Measurements from ENCODE around the gene SLC35F3.

Gene SLC35F3

GRCh38 chr1:234229581-234230387, 325.3 kb downstream of the SLC35F3 start:
- no peak for TF ChIP-seq REST (IDR thresholded peaks at IDR 0.05; ENCODE audit: insufficient read depth in 1 of 2, low read depth in 2 of 2, low read length in 2 of 2)
- TF ChIP-seq SIN3A (IDR thresholded peaks at IDR 0.05; ENCODE audit: borderline replicate concordance, insufficient read depth, low read length) = no peak
- no peak for TF ChIP-seq POLR2AphosphoS5 (IDR thresholded peaks at IDR 0.05; ENCODE audit: low read depth, low read length)
- no peak for TF ChIP-seq FOXP2 (optimal IDR thresholded peaks at IDR 0.05; ENCODE audit: borderline replicate concordance, extremely low read depth, extremely low read length, insufficient read depth)
- TF ChIP-seq TAF1 (IDR thresholded peaks at IDR 0.05; ENCODE audit: borderline replicate concordance, insufficient read depth, low read length) = no peak

- no peak for TF ChIP-seq FOXP2 (optimal IDR thresholded peaks at IDR 0.05; ENCODE audit: borderline replicate concordance, extremely low read depth, extremely low read length, insufficient read depth)
- no peak for TF ChIP-seq TAF1 (IDR thresholded peaks at IDR 0.05; ENCODE audit: borderline replicate concordance, insufficient read depth, low read length)
- TF ChIP-seq POLR2AphosphoS5 (IDR thresholded peaks at IDR 0.05; ENCODE audit: low read depth, low read length) = no peak
- no peak for TF ChIP-seq SIN3A (IDR thresholded peaks at IDR 0.05; ENCODE audit: borderline replicate concordance, insufficient read depth, low read length)
Measured at GRCh38 chr1:234230414-234230862, 326.0 kb downstream of the SLC35F3 start.

- TF ChIP-seq SIN3A (IDR thresholded peaks at IDR 0.05; ENCODE audit: borderline replicate concordance, insufficient read depth, low read length) (no peak), POLR2AphosphoS5 (IDR thresholded peaks at IDR 0.05; ENCODE audit: low read depth, low read length) (no peak), REST (IDR thresholded peaks at IDR 0.05; ENCODE audit: insufficient read depth in 1 of 2, low read depth in 2 of 2, low read length in 2 of 2) (no peak), TAF1 (IDR thresholded peaks at IDR 0.05; ENCODE audit: borderline replicate concordance, insufficient read depth, low read length) (no peak), FOXP2 (optimal IDR thresholded peaks at IDR 0.05; ENCODE audit: borderline replicate concordance, extremely low read depth, extremely low read length, insufficient read depth) (no peak)
Measured at GRCh38 chr1:234231061-234231892, 326.8 kb downstream of the SLC35F3 start.

GRCh38 chr1:234231893-234232276, 327.4 kb downstream of the SLC35F3 start:
- no peak for TF ChIP-seq REST (IDR thresholded peaks at IDR 0.05; ENCODE audit: insufficient read depth in 1 of 2, low read depth in 2 of 2, low read length in 2 of 2)
- no peak for TF ChIP-seq FOXP2 (optimal IDR thresholded peaks at IDR 0.05; ENCODE audit: borderline replicate concordance, extremely low read depth, extremely low read length, insufficient read depth)
- TF ChIP-seq POLR2AphosphoS5 (IDR thresholded peaks at IDR 0.05; ENCODE audit: low read depth, low read length) = no peak
- TF ChIP-seq SIN3A (IDR thresholded peaks at IDR 0.05; ENCODE audit: borderline replicate concordance, insufficient read depth, low read length) = no peak
- TF ChIP-seq TAF1 (IDR thresholded peaks at IDR 0.05; ENCODE audit: borderline replicate concordance, insufficient read depth, low read length) = no peak

- no peak for TF ChIP-seq TAF1 (IDR thresholded peaks at IDR 0.05; ENCODE audit: borderline replicate concordance, insufficient read depth, low read length)
- no peak for TF ChIP-seq REST (IDR thresholded peaks at IDR 0.05; ENCODE audit: insufficient read depth in 1 of 2, low read depth in 2 of 2, low read length in 2 of 2)
- no peak for TF ChIP-seq SIN3A (IDR thresholded peaks at IDR 0.05; ENCODE audit: borderline replicate concordance, insufficient read depth, low read length)
- TF ChIP-seq FOXP2 (optimal IDR thresholded peaks at IDR 0.05; ENCODE audit: borderline replicate concordance, extremely low read depth, extremely low read length, insufficient read depth) = no peak
- no peak for TF ChIP-seq POLR2AphosphoS5 (IDR thresholded peaks at IDR 0.05; ENCODE audit: low read depth, low read length)
Measured at GRCh38 chr1:234234199-234234598, 329.7 kb downstream of the SLC35F3 start.

Data from PFSK-1 (cell line).